ENCODE results near the gene DCAF12.

Gene DCAF12

DNA sequence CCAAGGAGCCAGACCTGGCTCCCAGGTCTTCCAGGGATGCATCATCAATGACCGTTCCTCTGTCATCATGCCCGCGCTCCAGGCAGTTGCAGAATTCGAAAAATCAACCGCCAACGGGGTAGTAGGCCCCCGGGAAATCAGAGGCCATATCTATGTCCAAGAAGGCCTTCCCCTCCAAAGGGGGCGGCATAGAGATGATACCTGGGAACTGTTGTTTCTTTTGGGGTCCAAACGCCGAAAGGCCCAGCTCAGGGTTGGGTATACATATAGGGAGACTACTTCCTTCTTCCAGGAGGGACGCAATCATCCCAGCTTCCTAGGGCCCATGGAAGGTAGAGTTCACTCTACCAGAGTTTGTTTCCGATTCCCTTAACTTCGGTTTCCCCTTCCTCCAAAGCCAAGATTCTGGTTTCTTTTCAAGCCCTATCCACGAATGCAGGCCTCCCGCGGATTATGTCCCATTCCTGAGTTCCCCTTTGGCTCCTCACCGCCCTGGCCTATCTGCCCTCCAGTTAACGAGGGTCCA lies 754 bp downstream of the DCAF12 start:
- peak; percentile 18 for DNase-seq (ENCODE audit: low spot score)

DNA sequence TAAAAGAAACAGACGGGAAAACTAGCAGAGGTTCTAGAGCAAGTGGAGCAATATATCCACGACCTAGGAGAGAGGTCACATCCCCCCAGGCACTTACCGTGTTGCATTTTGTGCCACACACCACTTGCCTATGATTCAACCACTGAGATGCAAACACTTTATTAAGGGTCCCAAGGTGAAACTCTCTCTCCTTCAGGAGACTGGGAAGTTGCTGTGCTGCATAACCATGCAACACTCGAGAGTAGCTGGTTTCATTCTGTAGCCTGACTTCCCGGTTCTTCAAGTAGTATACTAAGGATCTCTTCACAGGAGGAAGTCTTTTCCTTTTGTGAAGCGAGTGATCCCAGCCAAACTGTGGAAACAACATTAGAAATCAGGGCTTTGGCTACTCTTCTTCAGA lies 1.6 kb downstream of the DCAF12 start:
- no peak for DNase-seq (ENCODE audit: low spot score)

GRCh38 chr9:34124099-34124498 lies 2.4 kb downstream of the DCAF12 start:
- DNase-seq (ENCODE audit: low spot score): no peak

DNA sequence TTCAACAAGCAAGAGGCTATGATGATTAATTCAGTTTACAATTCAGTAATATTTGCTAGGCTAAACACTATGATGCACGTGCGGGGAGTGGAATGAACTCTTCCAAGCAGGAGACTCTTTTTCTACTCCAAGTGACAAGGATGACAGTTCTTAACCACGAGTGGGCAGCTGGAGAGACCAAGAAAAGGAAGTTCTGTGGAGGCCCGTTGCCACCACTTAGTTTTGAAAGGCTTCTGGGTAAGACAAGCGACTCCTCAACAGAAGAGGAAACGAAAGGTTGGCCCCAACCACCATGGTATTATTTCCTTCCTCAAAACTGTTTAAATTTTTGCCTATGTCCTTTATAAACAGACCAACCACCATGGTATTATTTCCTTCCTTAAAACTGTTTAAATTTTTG lies 2.8 kb downstream of the DCAF12 start:
- no peak for DNase-seq (ENCODE audit: low spot score)

- no peak for DNase-seq (ENCODE audit: low spot score)
These were observed 4.5 kb downstream of the DCAF12 start for GRCh38 chr9:34121996-34122395.

GRCh38 chr9:34119713-34120112 lies 6.8 kb downstream of the DCAF12 start:
- no peak for DNase-seq (ENCODE audit: low spot score)

- DNase-seq (ENCODE audit: low spot score): no peak
These were observed 12.1 kb downstream of the DCAF12 start for GRCh38 chr9:34114436-34114835.

DNA sequence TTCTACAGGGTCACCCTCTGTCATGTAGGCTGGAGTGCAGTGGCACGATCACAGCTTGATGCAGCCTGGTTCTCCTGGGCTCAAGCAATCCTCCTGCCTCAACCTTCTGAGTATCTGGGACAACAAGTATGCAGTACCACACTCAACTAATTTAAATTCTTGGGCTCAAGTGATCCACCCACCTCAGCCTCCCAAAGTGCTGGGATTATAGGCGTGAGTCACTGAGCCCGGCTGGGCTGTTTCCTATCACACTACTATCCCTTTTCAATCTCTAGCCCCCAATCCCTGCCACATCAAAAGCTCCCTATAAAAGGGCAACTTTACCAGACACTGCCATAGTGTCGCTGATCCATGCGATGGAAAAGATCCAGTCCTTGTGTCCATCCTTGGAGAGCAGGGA lies 20.4 kb downstream of the DCAF12 start:
- no peak for DNase-seq (ENCODE audit: low spot score)

GRCh38 chr9:34102796-34103195 lies 23.7 kb downstream of the DCAF12 start:
- no peak for DNase-seq (ENCODE audit: low spot score)

DNA sequence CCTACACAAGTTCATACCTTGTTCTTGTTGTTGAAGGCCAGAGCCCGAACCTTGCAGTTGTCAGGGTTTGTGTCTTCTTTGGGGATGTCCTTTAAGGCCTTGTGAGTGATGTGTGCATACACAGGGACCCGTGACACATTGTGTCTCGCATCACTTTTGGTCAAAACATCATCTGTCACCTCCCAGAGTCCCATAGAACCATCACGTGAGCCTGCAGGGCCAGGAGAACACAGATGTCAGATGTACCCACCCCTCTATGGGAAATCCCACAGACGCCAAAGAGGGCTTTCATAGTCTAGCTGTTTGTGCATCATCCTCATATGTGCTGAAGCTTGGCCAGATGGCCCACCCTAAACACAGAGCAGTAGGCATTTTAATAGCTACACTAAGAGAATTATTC lies 28.2 kb downstream of the DCAF12 start:
- DNase-seq (ENCODE audit: low spot score): no peak

- DNase-seq (ENCODE audit: low spot score): no peak
These were observed 28.6 kb downstream of the DCAF12 start for GRCh38 chr9:34097865-34098264.

DNA sequence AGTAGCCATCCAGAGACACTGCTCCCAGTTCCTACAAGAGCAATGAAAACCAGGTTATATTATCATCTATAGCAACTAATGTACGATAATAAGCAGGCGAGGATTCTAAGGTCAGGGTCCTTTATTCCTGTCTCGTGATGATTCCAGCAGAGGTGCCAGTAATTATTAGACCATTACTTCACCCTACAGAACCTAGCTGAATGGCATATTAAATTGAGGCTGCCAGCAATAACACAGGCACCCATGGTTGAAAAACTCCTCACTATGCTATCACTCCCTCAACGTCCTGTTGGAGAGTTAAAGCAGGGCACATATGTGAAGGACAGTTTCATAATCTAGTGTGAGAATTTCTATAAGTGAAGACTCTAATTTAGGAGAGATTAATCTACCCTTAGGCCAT lies 29.7 kb downstream of the DCAF12 start:
- DNase-seq (ENCODE audit: low spot score): no peak

GRCh38 chr9:34093578-34093977 lies 32.9 kb downstream of the DCAF12 start:
- DNase-seq (ENCODE audit: low spot score): no peak

DNA sequence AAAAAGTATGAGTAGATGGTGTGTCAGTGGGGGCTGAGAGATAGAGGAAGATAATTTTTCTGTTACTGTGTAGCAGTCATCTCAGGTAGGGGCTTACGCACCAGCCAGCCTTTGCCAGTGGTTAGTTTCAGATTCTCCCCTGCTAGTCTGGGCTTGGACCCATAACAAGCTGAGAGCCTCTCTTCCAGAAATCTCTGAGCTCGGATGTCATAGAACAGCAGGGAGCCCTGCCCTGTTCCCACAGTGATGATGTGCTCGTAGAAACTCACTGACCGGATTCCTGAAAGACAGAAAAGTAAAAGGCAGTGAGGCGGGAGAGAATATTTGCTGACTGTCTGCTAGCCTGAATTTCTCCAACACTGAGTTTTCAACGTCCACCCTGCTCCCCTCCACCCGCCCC lies 37.2 kb downstream of the DCAF12 start:
- no peak for DNase-seq (ENCODE audit: low spot score)

- DNase-seq (ENCODE audit: low spot score): no peak
These were observed 39.1 kb downstream of the DCAF12 start for GRCh38 chr9:34087370-34087769.

- no peak for DNase-seq (ENCODE audit: low spot score)
These were observed 39.6 kb downstream of the DCAF12 start for GRCh38 chr9:34086864-34087263.

GRCh38 chr9:34085581-34086500 lies 40.7 kb downstream of the DCAF12 start:
- no peak for DNase-seq (ENCODE audit: low spot score)

DNA sequence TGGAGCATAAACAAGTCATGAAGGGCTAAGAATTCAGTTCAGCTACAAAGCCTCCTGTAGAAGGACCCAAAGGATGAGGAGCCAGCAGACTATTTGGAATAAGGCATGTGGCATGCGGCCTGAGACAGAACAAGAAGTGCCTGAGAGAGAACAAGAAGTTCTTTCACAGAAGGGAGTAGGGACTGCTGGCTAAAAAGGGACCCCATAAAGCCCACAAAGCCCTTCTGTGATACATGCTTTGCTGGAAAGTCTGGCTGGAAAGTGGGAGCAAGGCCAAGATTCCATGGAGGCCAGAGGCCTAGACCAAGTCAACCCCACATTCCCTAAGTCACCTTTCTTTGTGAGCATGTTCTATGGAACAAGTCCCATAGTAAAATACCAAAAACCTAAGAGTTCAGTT lies 41.9 kb downstream of the DCAF12 start:
- DNase-seq (ENCODE audit: low spot score): no peak

- no peak for DNase-seq (ENCODE audit: low spot score)
These were observed 47.3 kb downstream of the DCAF12 start for GRCh38 chr9:34079181-34079580.

GRCh38 chr9:34072868-34073590 lies 53.5 kb downstream of the DCAF12 start:
- peak; percentile 43 for DNase-seq (ENCODE audit: low spot score)

DNA sequence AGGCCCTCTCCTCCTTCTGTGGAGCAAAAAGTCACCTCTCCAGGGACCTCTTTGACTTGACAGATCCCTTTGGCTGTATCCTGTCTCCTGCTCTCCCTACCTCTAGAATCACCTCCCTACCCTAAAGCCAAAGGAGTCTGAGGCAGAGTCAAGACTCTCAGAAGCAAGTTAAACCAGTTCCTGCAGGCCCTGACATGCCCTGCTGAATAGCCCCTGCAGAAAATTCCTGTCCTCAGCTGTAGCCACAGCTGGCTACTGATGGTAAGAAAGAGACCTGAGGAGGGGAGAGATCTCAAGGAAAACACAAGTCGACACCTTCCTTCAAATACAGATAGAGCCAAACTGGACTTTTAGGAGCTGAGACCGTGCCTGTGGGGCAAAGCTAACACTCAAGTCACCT lies 54.1 kb downstream of the DCAF12 start:
- DNase-seq (ENCODE audit: low spot score): no peak

- no peak for DNase-seq (ENCODE audit: low spot score)
These were observed 55.7 kb downstream of the DCAF12 start for GRCh38 chr9:34070606-34071324.

DNA sequence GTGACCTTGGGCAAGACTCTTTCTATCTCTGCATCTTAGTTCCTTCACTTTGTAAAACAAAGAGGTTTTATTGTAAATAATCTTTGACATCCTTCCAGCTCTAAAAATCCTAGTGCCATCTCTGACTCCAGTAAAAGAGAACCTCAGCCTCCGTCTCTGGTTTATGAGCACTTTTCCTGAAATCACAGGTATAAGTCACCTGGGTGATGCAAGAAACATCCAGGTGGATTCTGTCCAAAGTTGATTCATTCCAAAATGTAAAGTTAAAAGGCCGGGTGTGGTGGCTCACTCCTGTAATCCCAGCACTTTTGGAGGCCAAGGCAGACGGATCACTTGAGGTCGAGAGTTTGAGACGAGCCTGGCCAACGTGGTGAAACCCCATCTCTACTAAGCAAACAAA lies 56.7 kb downstream of the DCAF12 start:
- no peak for DNase-seq (ENCODE audit: low spot score)

Data from HuH-7.5 (cell line).